Activated CD4-positive, alpha-beta T cell treated with anti-CD3 and anti-CD28 coated beads, Interleukin-2, Interleukin-4, amounts not matched to agents 100 ng/mL and 50 ng/mL, durations not matched to agents 16 hours and 8 hours (primary cell): ENCODE data around the gene ATP10A.
"Not testable (repeated sequence)": the region's sequence is repeated elsewhere in the genome, so short reads cannot be mapped to it uniquely, and the experiment has no call there.

ENCODE experiments used
- DNase-seq: peaks from one replicate; pipeline ENCODE4 v3.0.0-alpha.2; 2020; ENCODE audit warnings: low spot score

The ATP10A gene

DNA sequence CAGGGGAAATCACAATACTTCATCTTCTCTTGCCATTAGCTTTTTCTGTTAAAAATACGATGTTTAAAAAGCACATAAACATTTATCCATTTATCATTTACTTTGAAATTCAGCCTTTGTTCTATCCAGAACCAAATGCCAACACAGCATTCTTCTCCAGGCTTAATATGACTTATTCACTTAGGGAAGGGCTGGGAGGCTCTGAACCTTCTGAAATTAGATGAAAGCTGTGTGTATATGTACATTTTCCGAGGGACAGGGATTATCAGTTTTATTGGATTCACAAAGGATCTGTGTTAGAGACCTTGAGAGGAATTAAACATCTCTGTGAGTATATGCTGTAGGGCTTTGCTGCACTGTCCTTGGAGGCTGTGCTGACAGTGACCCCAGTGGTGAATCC, 213.7 kb downstream of the ATP10A start:
- DNase-seq: no peak

DNA sequence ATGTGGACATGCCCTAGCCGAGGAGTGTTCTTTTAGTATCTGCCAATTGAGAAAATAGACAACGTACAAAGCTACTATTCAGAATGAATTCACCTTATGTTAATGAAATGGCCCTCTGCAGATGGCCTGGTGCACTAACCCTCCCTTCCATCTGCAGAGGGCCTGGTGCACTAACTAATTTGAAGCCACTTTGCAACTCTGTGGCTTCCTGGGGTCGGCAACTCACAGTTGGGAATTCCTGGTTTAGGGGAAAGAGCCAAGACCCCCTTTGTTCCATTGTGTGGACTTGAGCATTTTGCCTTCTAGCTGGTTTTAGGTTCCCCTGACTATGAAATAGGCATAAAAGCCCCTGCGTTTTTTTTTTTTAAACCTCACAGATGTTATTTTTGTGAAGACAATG, 220.0 kb downstream of the ATP10A start:
- no peak for DNase-seq

DNA sequence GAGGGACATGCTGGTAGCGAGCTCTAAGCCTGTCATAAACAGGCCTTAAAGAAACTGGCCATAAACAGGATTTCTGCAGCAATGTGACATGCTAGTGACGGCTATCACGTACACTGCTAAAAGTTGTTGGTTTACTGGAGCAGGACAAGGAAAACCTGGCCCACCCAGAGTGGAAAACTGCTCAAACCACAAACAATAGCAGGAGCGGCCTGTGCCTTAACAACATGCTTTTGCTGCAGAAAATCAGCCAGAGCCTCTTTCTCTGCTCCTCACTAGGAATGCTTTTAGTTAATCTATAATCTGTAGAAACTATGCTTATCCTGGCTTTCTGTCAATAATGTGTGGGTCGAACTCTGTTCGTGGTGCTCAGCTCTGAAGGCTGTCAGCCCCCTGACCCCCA, 221.4 kb downstream of the ATP10A start:
- no peak for DNase-seq

DNA sequence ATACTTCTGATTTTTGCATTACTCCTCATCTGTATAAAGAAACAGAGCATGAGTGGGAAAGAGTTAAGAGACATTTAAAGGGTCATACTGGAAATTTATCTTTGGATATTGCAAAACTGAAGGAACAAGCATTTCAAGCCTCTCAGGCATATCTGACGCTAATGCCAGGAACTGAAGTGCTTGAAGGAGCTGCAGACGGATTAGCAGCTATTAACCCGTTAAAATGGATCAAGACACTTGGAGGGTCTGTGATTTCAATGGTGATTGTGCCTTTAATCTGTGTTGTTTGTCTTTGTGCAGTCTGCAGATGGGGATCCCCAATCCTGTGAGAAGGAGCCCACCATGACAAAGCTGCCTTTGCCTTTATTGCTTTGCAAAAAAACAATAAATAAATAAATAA, 221.8 kb downstream of the ATP10A start:
- DNase-seq: no peak

DNA sequence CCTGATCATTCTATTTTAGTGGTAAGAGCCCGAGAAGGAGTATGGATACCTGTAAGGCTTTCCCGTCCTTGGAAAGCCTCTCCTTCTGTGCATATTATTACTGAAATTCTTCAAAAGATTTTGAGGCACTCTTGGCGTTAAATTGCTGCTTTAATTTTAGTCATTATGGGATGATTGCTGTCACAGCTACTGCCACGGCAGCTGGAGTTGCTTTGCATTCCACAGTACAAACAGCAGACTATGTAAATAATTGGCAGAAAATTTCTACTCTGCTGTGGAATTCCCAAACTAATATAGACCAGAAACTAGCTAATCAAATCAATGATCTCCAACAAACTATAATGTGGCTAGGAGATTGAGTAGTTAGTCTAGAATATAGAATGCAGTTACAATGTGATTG, 222.2 kb downstream of the ATP10A start:
- DNase-seq: not testable (repeated sequence)

DNA sequence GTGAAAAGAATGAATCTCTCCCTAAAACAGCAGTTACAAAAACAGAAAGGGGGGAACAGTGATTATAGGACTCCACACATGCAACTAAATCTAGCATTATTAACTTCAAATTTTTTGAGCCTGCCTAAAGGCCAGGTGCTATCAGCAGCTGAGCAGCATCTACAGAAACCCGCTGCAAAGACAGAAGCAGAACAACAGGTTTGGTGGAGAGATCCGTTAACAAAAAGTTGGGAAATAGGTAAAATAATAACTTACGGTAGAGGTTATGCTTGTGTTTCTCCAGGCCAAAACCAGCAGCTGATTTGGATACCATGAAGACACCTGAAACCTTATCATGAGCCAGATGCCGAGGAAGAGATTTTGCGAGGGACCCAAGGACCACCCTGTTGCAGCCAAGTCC, 222.7 kb downstream of the ATP10A start:
- no peak for DNase-seq

DNA sequence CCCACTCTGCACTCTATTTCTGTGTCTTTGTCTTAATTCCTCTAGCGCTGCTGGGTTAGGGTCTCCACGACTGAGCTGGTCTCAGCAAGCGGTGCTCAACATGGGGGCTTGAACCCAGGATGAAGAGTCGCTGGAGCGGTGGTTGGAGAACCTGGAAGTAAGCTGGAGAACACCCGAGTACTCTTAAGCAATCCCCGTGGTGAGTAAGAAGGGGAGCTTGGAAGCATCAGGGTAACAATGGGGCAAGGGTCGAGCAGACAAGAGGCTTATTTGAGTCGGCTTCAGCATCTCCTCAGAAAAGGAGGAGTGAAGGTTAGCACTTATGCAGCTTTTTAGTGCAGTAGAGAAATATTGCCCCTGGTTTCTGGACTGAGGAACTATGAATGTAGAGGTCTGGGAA, 226.6 kb downstream of the ATP10A start:
- DNase-seq: not testable (repeated sequence)

DNA sequence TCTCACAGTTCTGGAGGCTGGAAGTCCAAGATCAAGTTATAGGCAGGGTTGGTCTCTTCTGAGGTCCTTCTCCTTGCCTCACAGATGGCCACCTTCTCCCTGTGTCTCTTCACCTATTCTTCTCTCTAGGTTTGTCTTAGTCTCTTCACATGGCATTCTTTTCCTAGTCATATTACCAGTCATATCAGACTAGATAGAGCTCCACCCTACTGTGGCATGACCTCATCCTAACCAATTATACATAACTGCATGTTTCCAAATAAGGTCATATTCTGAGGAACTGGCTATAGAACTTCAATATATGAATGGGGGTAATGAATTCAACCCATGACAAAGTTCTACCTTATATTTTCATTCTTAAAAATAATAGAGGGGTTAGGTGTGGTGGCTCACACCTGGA, 227.9 kb downstream of the ATP10A start:
- DNase-seq: no peak

DNA sequence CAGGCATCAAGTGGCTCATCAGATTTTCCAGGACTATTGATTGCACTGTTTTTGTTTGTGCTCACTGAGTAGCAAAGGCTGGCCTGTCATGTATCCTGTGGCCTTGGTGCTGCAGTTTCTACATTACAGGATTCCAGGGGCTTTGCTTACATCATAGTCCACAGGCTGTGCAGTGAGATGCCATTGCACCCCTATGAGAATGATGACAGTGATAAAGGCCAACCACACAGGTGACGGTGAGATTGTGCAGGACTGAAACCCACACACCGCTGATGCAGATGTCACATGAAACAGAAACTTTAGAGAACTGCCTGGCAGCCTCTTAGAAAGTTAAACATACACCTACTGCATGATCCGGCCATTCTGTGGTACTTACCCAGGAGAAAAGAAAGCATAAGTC, 229.3 kb downstream of the ATP10A start:
- no peak for DNase-seq

DNA sequence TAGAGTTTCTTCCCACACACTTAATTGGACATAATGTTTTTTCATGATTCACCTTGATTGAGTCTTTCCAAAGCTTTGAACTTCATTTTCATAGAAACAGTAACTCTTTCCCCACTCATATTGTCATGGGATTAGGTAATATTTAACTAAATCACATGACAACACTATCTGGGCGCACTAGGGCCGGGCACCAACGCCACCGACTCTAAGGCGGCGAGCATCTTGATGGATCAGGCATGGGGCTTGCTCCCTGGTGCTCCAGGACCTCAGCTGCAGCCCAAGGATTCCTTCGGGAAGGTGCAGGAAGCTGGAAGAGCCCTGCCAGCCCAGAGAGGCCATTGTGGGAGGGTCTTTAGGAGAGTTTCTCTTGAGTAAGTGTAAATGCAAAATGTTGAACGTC, 231.2 kb downstream of the ATP10A start:
- DNase-seq: no peak
